ENCODE data around the gene FBXO21. TPM values are rescaled to one million over a fixed set of nuclear protein-coding genes. Genes with fewer than 3 reads are reported as not detected.
A peak's percentile ranks its signal among the peaks of the same experiment; 100 is the strongest.

The FBXO21 gene
- total and polyA plus RNA-seq, 2 of the 4 experiments (the other 2 are of a cell fraction): 43.6 to 56.6 TPM

DNA sequence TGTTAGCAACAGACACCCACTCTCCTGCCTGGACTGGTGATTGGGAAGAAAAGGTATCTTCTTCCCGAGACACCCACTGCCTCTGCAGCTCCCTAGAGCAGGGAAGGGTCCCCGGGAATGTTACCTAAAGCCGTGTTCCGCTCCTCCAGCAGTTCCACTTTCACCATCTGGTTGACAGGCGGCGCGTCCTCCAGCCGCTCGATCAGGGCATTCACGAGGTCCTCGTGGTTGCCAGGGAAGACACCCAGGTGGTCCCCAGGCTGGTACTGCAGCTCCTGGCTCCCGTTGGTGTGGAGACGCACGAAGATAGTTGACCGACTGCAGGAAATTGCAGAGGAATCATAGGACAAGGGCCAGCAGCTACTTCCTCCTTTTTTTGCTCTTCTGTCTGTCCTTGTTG, 44.2 kb upstream of the FBXO21 start:
- Histone ChIP-seq H2AK9ac (replicated peaks; ENCODE audit: low read depth, low read length, poor library complexity) (peak overlapping the region; percentile 55), H4K91ac (ENCODE audit: insufficient read depth, low read depth, low read length) (no peak overlapping the region), H3K9me3 (ENCODE audit: control insufficient read depth, insufficient read depth, low read length) (peaks cover 2% of the 10 kb centered on the region; the same call in 1 of the 2 replicates), H3K9me1 (ENCODE audit: insufficient read depth, low read length) (no peaks in the 10 kb centered on the region), H2BK15ac (ENCODE audit: low read depth, low read length) (no peak overlapping the region), H2BK5ac (ENCODE audit: low read depth, low read length, poor library complexity, severe bottlenecking) (no peak overlapping the region), H3K27me3 (ENCODE audit: control insufficient read depth, insufficient read depth, low read length) (no peaks in the 10 kb centered on the region), H3K4ac (ENCODE audit: low read depth, low read length) (no peak overlapping the region), H3K4me1 (ENCODE audit: control insufficient read depth, insufficient read depth, low read length) (no peaks in the 10 kb centered on the region), H3K23ac (ENCODE audit: low read depth, low read length) (no peak overlapping the region), H2AK5ac (ENCODE audit: low read depth, low read length) (no peak overlapping the region), H2BK20ac (ENCODE audit: low read depth, low read length) (no peak overlapping the region), H3K4me2 (ENCODE audit: low read depth, low read length) (no peak overlapping the region), H4K8ac (ENCODE audit: low read depth in 2 of 2, low read length in 2 of 2) (no peak overlapping the region), H3K14ac (replicated peaks; ENCODE audit: low read depth, low read length) (no peak overlapping the region), H3K9ac (ENCODE audit: low read depth, low read length) (no peak overlapping the region), H2AFZ (replicated peaks; ENCODE audit: low read length, poor library complexity) (no peak overlapping the region), H2BK120ac (ENCODE audit: low read depth, low read length) (no peak overlapping the region), H3K56ac (ENCODE audit: extremely low read depth, insufficient read depth, low read length) (no peak overlapping the region), H3K4me3 (ENCODE audit: insufficient read depth, low read depth, low read length) (no peak overlapping the region), H3K27ac (ENCODE audit: insufficient read depth, low read length) (no peak overlapping the region), H3K18ac (ENCODE audit: low read depth, low read length) (no peak overlapping the region), H4K5ac (ENCODE audit: low read depth, low read length) (no peak overlapping the region), H4K20me1 (ENCODE audit: insufficient read depth, low read length) (no peaks in the 10 kb centered on the region), H3K36me3 (ENCODE audit: control insufficient read depth, insufficient read depth, low read length) (no peaks in the 10 kb centered on the region), H3K79me1 (ENCODE audit: low read depth in 1 of 2, low read length in 2 of 2) (no peaks in the 10 kb centered on the region)
- dilution Hi-C loops (cut with HindIII; ENCODE audit: low sequenced_read_pairs, unreplicated experiment): no loop called here
- no peak for ATAC-seq (ENCODE audit: low read depth)
- intact Hi-C loops (cut with micrococcal nuclease): no loop called here
- ChIA-PET CTCF (no interaction called here), POLR2A (ENCODE audit: unreplicated experiment) (no interaction called here)
- in situ Hi-C loops (cut with MboI; ENCODE audit: low sequenced_read_pairs): no loop called here
- WGBS, 2 experiments (ENCODE audit: extremely low coverage in 2 of 2, insufficient read length in 1 of 2): 71% methylated on average over 14 of the region's 15 CpGs; no CpG with 5 or more reads in 1 of the 2 experiments
- TF ChIP-seq, protein P1, sequence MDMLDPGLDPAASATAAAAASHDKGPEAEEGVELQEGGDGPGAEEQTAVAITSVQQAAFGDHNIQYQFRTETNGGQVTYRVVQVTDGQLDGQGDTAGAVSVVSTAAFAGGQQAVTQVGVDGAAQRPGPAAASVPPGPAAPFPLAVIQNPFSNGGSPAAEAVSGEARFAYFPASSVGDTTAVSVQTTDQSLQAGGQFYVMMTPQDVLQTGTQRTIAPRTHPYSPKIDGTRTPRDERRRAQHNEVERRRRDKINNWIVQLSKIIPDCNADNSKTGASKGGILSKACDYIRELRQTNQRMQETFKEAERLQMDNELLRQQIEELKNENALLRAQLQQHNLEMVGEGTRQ (IDR thresholded peaks at IDR 0.05; ENCODE audit: low read depth, low read length): no peak
- TF ChIP-seq CEBPB (IDR thresholded peaks at IDR 0.05; ENCODE audit: low read depth, low read length) (no peak), RFX5 (IDR thresholded peaks at IDR 0.05; ENCODE audit: low read depth, low read length) (no peak), MXI1 (IDR thresholded peaks at IDR 0.05; ENCODE audit: borderline replicate concordance, low read depth, low read length) (no peak), SMC3 (IDR thresholded peaks at IDR 0.05; ENCODE audit: low read depth, low read length) (no peak), POLR2A (IDR thresholded peaks at IDR 0.05; ENCODE audit: low read depth, low read length) (no peak), NFE2L2 (IDR thresholded peaks at IDR 0.05; ENCODE audit: low read depth, low read length) (no peak), MAZ (IDR thresholded peaks at IDR 0.05; ENCODE audit: borderline replicate concordance, low read depth, low read length) (no peak), RAD21 (IDR thresholded peaks at IDR 0.05; ENCODE audit: low read length) (no peak), RCOR1 (IDR thresholded peaks at IDR 0.05; ENCODE audit: insufficient replicate concordance, low read length) (no peak), BHLHE40 (IDR thresholded peaks at IDR 0.05; ENCODE audit: low read depth, low read length) (no peak), MAFK (IDR thresholded peaks at IDR 0.05; ENCODE audit: low read depth, low read length) (no peak), CHD1 (IDR thresholded peaks at IDR 0.05; ENCODE audit: low read depth, low read length) (no peak), FOS (IDR thresholded peaks at IDR 0.05; ENCODE audit: low read depth, low read length) (no peak)
- TF ChIP-seq, protein P2, sequence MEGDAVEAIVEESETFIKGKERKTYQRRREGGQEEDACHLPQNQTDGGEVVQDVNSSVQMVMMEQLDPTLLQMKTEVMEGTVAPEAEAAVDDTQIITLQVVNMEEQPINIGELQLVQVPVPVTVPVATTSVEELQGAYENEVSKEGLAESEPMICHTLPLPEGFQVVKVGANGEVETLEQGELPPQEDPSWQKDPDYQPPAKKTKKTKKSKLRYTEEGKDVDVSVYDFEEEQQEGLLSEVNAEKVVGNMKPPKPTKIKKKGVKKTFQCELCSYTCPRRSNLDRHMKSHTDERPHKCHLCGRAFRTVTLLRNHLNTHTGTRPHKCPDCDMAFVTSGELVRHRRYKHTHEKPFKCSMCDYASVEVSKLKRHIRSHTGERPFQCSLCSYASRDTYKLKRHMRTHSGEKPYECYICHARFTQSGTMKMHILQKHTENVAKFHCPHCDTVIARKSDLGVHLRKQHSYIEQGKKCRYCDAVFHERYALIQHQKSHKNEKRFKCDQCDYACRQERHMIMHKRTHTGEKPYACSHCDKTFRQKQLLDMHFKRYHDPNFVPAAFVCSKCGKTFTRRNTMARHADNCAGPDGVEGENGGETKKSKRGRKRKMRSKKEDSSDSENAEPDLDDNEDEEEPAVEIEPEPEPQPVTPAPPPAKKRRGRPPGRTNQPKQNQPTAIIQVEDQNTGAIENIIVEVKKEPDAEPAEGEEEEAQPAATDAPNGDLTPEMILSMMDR (conservative IDR thresholded peaks at IDR 0.05; ENCODE audit: low read depth, low read length): no peak
- TF ChIP-seq, protein P3, sequence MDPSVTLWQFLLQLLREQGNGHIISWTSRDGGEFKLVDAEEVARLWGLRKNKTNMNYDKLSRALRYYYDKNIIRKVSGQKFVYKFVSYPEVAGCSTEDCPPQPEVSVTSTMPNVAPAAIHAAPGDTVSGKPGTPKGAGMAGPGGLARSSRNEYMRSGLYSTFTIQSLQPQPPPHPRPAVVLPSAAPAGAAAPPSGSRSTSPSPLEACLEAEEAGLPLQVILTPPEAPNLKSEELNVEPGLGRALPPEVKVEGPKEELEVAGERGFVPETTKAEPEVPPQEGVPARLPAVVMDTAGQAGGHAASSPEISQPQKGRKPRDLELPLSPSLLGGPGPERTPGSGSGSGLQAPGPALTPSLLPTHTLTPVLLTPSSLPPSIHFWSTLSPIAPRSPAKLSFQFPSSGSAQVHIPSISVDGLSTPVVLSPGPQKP (IDR thresholded peaks at IDR 0.05; ENCODE audit: borderline replicate concordance, low read depth, low read length): no peak
- no TSS peak for BruUV-seq (replicated peaks)
- DNase-seq: no peak
